ENCODE data around the gene CPAMD8.
A peak's percentile ranks its signal among the peaks of the same experiment; 100 is the strongest.

Gene CPAMD8

GRCh38 chr19:17026706-17027534, at the start of gene CPAMD8:
Gene CPAMD8 (minus strand): TSS chr19:17026810. CDS start chr19:17026642, 168 bp downstream.
- DNase-seq: no peak

GRCh38 chr19:17075864-17076542, 49.4 kb upstream of the CPAMD8 start:
- DNase-seq: peak in 1 of 2 donors; percentile 15

- DNase-seq: peak; percentile 98 to 99
These were observed 48.6 kb upstream of the CPAMD8 start, which contains the start of the genes HAUS8 and MYO9B for GRCh38 chr19:17075035-17075863. Gene HAUS8 (minus strand): TSS chr19:17075452. CDS start chr19:17075422, 30 bp downstream. Gene MYO9B (plus strand): TSS chr19:17075777. CDS start chr19:17101718, 25,941 bp downstream.

GRCh38 chr19:17074634-17075034, 48.0 kb upstream of the CPAMD8 start:
- DNase-seq: no peak

- no peak for DNase-seq
These were observed 47.4 kb upstream of the CPAMD8 start for GRCh38 chr19:17073869-17074633.

- no peak for DNase-seq
These were observed 44.3 kb upstream of the CPAMD8 start for GRCh38 chr19:17070912-17071311.

- no peak for DNase-seq
These were observed 43.8 kb upstream of the CPAMD8 start for GRCh38 chr19:17070421-17070820.

GRCh38 chr19:17069193-17069592, 42.6 kb upstream of the CPAMD8 start:
- no peak for DNase-seq

GRCh38 chr19:17063428-17063827, 36.8 kb upstream of the CPAMD8 start:
- DNase-seq: no peak

- DNase-seq: no peak
These were observed 35.1 kb upstream of the CPAMD8 start for GRCh38 chr19:17061691-17062090.

GRCh38 chr19:17061205-17061604, 34.6 kb upstream of the CPAMD8 start:
- DNase-seq: no peak

GRCh38 chr19:17060802-17061201, 34.2 kb upstream of the CPAMD8 start:
- no peak for DNase-seq

GRCh38 chr19:17058236-17058635, 31.6 kb upstream of the CPAMD8 start:
- DNase-seq: no peak

GRCh38 chr19:17055636-17056035, 29.0 kb upstream of the CPAMD8 start:
- no peak for DNase-seq

GRCh38 chr19:17054746-17055145, 28.1 kb upstream of the CPAMD8 start:
- DNase-seq: no peak

GRCh38 chr19:17052439-17052838, 25.8 kb upstream of the CPAMD8 start:
- DNase-seq: no peak

- DNase-seq: no peak
These were observed 23.2 kb upstream of the CPAMD8 start for GRCh38 chr19:17049711-17050280.

- no peak for DNase-seq
These were observed 22.4 kb upstream of the CPAMD8 start for GRCh38 chr19:17048885-17049453.

- no peak for DNase-seq
These were observed 19.4 kb upstream of the CPAMD8 start for GRCh38 chr19:17045907-17046502.

GRCh38 chr19:17043744-17044143, 17.1 kb upstream of the CPAMD8 start:
- DNase-seq: no peak

GRCh38 chr19:17041976-17042375, 15.4 kb upstream of the CPAMD8 start:
- DNase-seq: no peak

Measured in stimulated activated CD4-positive, alpha-beta T cell treated with anti-CD3 and anti-CD28 coated beads, Interleukin-2, amount 100 ng/mL, for 48 hours (primary cell).